BJ (cell line): ENCODE data around the gene LIN7C. TPM values are rescaled to one million over a fixed set of nuclear protein-coding genes. Genes with fewer than 3 reads are reported as not detected.
"Not testable (repeated sequence)": the region's sequence is repeated elsewhere in the genome, so short reads cannot be mapped to it uniquely, and the experiment has no call there.

ENCODE experiments used
- CTCF ChIA-PET: fragments of 350-600 bp; formaldehyde crosslinking; extraction: SDS; loops from one replicate; lab custom pipeline; 2021; ENCODE audit warnings: antibody characterized with exemption, inconsistent platforms; lab: Yijun Ruan, JAX
- POLR2A ChIA-PET: fragments of 300-600 bp; sonication (Branson Sonifier 250); formaldehyde crosslinking; extraction: SDS; loops from one replicate; lab custom pipeline; 2021; ENCODE audit warnings: antibody characterized with exemption; lab: Charles Lee
- DNase-seq: peaks from one replicate; pipeline ENCODE4 v3.0.0-alpha.2; 2011; ENCODE audit warnings: low read depth
- H3K27me3 ChIP-seq: 2 replicates; pipeline ENCODE4 v1.6.0; 2011; ENCODE audit warnings: low read length; ENCODE audit not compliant: control insufficient read depth, insufficient read depth
- H3K36me3 ChIP-seq: 2 replicates; pipeline ENCODE4 v1.5.1; 2011; ENCODE audit warnings: low read length; ENCODE audit not compliant: control insufficient read depth, insufficient read depth
- H3K4me3 ChIP-seq: 2 replicates; pipeline ENCODE4 v1.5.1; 2011; ENCODE audit warnings: low read depth, mild to moderate bottlenecking, control low read depth, low read length
- CTCF ChIP-seq: IDR thresholded peaks from 2 replicates; pipeline ENCODE4 v1.5.1; 2011; ENCODE audit warnings: low read depth, mild to moderate bottlenecking, control low read depth, inconsistent platforms, low read length, moderate library complexity; ENCODE audit not compliant: insufficient read depth
- polyA plus RNA-seq: library from polyadenylated mRNA; depleted of rRNA; stranded (reverse); fragments of >200 nt; gene quantifications from 2 replicates; pipeline ENCODE4 v1.2.3, GENCODE V29; 2011; rRNA removed
- small RNA-seq: library from RNA; depleted of rRNA; stranded (forward); fragments of <200 nt; gene quantifications from one replicate; pipeline ENCODE3, GENCODE V24; 2012; ENCODE audit warnings: low replicate concordance, low read depth; ENCODE audit not compliant: insufficient read length

The LIN7C gene
- polyA plus RNA-seq, 1 experiment: 5.8 TPM

DNA sequence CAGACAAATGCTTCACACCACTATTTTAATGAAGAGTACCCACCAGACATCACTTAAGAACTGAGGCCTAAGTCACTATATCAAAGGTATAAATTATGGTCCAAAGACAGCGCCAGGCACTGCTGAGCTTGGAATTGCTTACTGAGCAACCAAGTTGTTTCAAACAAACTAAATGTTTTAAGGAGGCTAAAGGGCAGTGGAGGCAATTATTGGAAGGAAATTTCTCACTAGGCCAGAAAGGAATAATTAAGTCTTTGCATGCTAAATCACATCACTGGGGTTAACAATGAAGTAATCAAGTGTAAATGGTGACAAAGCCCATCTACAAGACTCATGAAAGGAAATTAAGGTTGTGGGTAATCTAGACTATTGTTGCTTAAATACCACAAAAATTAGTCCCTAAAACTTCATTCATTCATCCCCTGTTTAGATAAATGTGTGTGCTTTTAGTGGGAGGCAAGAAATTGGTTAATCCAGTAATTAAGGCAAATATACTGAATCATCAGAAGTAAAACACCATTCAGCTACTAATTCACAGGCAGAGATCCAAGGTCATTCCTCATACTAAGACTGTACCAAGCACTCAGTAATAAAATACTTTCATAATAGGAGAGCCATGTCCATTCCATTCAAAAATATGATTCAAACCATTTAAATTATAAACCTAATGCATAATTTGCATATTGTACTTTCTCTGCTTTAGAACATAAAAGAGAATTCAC is 55.2 kb downstream of the LIN7C start:
- no peak overlapping the region for H3K4me3 ChIP-seq
- DNase-seq: no peak

DNA sequence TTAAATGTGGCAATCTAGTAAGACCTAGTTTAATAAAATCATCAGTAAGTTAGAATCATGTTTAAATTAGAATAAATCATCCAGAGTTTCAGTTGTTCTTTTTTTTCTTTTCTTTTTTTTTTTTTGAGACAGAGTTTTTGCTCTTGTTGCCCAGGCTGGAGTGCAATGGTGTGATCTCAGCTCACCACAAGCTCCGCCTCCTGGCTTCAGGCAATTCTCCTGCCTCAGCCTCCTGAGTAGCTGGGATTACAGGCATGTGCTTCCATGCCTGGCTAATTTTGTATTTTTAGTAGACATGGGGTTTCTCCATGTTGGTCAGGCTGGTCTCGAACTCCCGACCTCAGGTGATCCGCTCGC is 58.4 kb downstream of the LIN7C start:
- POLR2A ChIA-PET, H3K36me3 ChIP-seq, H3K4me3 ChIP-seq, DNase-seq, CTCF ChIA-PET, H3K27me3 ChIP-seq: not testable (repeated sequence)

More for the DNA sequence above, 55.2 kb downstream of the LIN7C start:
- ChIA-PET CTCF (no interaction called here), POLR2A (interaction anchor here (0.7 kb wide), 1 partner anchor 88 kb away, joined by 3 read pairs; the partner anchor contains the start of gene CCDC34)
- H3K27me3 ChIP-seq: no peaks in the 10 kb centered on the region
- H3K36me3 ChIP-seq: no peaks in the 10 kb centered on the region
- no peak for TF ChIP-seq CTCF

GRCh38 chr11:27447288-27448183 is 59.0 kb downstream of the LIN7C start:
- no peak for TF ChIP-seq CTCF
- ChIA-PET POLR2A (no interaction called here), CTCF (interaction anchor here (0.6 kb wide), 1 partner anchor 38 kb away, joined by 4 read pairs; no protein-coding TSS in a partner anchor)
- Histone ChIP-seq H3K36me3 (no peaks in the 10 kb centered on the region), H3K4me3 (no peak overlapping the region), H3K27me3 (no peaks in the 10 kb centered on the region)
- DNase-seq: no peak

DNA sequence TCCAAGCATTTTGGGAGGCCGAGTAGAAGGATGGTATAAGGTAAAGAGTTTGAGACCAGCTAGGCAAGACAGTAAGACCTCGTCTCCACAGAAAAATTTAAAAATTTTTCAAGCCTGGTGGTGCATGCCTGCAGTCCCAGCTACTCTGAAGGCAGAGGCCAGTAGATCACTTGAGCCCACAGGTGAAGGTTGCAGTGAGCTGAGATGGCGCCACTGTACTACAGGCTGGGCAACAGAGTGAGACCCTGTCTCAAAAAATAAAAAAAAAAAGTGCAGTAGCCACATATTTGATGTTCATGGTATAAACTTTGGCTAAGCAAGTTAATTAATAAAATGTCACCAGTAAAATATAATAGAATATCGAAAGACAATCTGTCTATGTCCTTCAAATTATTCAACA is 60.9 kb downstream of the LIN7C start:
- ChIA-PET CTCF (interaction anchor here (1.0 kb wide), 1 partner anchor 14 kb away, joined by 5 read pairs; no protein-coding TSS in a partner anchor), POLR2A (no interaction called here)
- Histone ChIP-seq H3K36me3 (no peaks in the 10 kb centered on the region), H3K27me3 (no peaks in the 10 kb centered on the region), H3K4me3 (no peak overlapping the region)
- DNase-seq: no peak
- TF ChIP-seq CTCF: no peak

- CTCF ChIA-PET: interaction anchor here (1.0 to 1.7 kb wide), 3 partner anchors 10 to 13 kb away, joined by 3 to 5 read pairs (median 5); no protein-coding TSS in a partner anchor
- TF ChIP-seq CTCF: no peak
- DNase-seq: no peak
- POLR2A ChIA-PET: interaction anchor here (0.6 kb wide), 1 partner anchor 136 kb away, joined by 7 read pairs; no protein-coding TSS in a partner anchor
- Histone ChIP-seq H3K27me3 (no peaks in the 10 kb centered on the region), H3K36me3 (no peaks in the 10 kb centered on the region), H3K4me3 (no peak overlapping the region)
Measured at GRCh38 chr11:27444801-27445215, 61.8 kb downstream of the LIN7C start.

Small RNA genes within 50 kb of the gene (small RNA-seq; reads per million reads assigned to genes)
- gene AC100771.1 (not detected), gene MIR8087 (not detected), gene RNA5SP339 (not detected)

Other genes with a start within 250 kb of the LIN7C start
- 1.8 and 3.0 TPM in 2 replicates for gene CCDC34, start 143.6 kb downstream of the LIN7C start, polyA plus RNA-seq
- gene LGR4, start 34.0 kb downstream of the LIN7C start, polyA plus RNA-seq: 7.6 and 12.5 TPM in 2 replicates
- 47.4 and 62.6 TPM in 2 replicates for gene BDNF, start 193.7 kb upstream of the LIN7C start, polyA plus RNA-seq